Measurements from ENCODE around the gene ANGPTL3. TPM values are rescaled to one million over a fixed set of nuclear protein-coding genes. Genes with fewer than 3 reads are reported as not detected.

The ANGPTL3 gene
- total and polyA plus RNA-seq, 2 of the 13 experiments (the other 11 are each of a cell fraction or from before 2014, with no cell fraction given): 0.40 to 0.51 TPM

DNA sequence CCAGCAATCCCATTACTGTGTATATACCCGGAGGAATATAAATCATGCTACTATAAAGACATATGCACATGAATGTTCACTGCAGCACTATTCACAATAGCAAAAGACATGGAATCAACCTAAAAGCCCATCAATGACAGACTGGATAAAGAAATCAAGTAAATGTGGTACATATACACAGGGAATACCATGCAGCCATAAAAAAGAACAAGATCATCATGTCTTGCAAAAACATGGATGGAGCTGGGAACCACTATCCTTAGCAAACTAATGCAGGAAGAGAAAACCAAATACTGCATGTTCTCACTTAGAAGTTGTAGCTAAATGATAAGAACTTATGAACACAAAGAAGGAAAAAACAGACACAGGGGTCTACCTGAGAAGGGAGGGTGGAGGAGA is 6.4 kb upstream of the ANGPTL3 start (continued):
- TF ChIP-seq, protein P1, sequence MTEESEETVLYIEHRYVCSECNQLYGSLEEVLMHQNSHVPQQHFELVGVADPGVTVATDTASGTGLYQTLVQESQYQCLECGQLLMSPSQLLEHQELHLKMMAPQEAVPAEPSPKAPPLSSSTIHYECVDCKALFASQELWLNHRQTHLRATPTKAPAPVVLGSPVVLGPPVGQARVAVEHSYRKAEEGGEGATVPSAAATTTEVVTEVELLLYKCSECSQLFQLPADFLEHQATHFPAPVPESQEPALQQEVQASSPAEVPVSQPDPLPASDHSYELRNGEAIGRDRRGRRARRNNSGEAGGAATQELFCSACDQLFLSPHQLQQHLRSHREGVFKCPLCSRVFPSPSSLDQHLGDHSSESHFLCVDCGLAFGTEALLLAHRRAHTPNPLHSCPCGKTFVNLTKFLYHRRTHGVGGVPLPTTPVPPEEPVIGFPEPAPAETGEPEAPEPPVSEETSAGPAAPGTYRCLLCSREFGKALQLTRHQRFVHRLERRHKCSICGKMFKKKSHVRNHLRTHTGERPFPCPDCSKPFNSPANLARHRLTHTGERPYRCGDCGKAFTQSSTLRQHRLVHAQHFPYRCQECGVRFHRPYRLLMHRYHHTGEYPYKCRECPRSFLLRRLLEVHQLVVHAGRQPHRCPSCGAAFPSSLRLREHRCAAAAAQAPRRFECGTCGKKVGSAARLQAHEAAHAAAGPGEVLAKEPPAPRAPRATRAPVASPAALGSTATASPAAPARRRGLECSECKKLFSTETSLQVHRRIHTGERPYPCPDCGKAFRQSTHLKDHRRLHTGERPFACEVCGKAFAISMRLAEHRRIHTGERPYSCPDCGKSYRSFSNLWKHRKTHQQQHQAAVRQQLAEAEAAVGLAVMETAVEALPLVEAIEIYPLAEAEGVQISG (CRISPR knock-in tag; IDR thresholded peaks at IDR 0.05): no peak
- no peak for TF ChIP-seq ZBTB7A (CRISPR knock-in tag; IDR thresholded peaks at IDR 0.05)

DNA sequence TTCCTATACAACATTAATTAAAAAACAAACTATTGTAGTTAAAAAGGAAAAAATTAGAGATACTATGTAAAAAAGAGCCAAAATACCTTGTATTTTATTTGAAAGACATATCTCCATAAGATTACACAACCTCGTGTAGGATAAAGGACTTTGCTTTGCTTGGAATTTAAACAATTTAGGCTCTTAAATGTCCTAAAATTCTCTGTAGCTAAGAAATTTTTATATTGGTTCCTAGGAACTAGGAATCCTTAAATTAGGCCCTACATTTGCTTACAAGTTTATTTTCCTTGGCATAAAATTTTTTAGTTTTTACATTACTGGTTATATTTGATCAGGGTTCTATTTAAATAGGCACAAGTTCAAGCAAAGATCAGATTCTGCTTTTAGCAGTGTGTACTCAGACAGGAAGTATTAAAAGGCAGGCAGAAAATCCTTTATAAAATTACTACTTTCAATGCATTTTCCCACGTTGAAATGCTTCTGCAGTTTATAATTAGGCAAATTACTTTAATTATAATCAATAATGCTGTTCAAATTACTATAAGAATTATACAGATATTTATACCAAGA is 3.4 kb upstream of the ANGPTL3 start:
- no peak for DNase-seq (ENCODE audit: low spot score)
- no peaks in the 10 kb centered on the region for H3K9me3 ChIP-seq (ENCODE audit: low read length)
- H3K27ac ChIP-seq (ENCODE audit: extremely low read length, insufficient read depth, low read length): peak overlapping the region; percentile 52
- no peak overlapping the region for H3K9ac ChIP-seq (ENCODE audit: insufficient read depth, low read depth, low read length)
- peaks cover 84% of the 10 kb centered on the region for H3K4me1 ChIP-seq (ENCODE audit: insufficient read depth, low read length)
- ChIA-PET POLR2A (no interaction called here), CTCF (ENCODE audit: low intra/inter-chr PET ratio, low total read pairs) (no interaction called here)
- H2AFZ ChIP-seq (ENCODE audit: low read length): no peak overlapping the region
- no peak for FAIRE-seq
- H3K36me3 ChIP-seq (replicated peaks in 1 of 2; ENCODE audit: control insufficient read depth in 1 of 2, insufficient read depth in 2 of 2, low read length in 2 of 2): no peaks in the 10 kb centered on the region; a peak in 1 of 5 replicates
- H3K4me2 ChIP-seq (ENCODE audit: low read depth, low read length): peak overlapping the region; percentile 2; the same call in 1 of the 2 replicates
- H3K27me3 ChIP-seq (ENCODE audit: control insufficient read depth in 1 of 2, insufficient read depth in 2 of 2, low read length in 2 of 2): no peaks in the 10 kb centered on the region
- BruUV-seq (replicated peaks): no TSS peak
- no peaks in the 10 kb centered on the region for H4K20me1 ChIP-seq (ENCODE audit: insufficient read depth, low read length)
- in situ Hi-C loops (cut with HindIII; ENCODE audit: extremely low pct_ligation_motif_present, low pct_unique_long_range_greater_than_20kb) (no loop called here), intact Hi-C loops (cut with micrococcal nuclease; ENCODE audit: unreplicated experiment) (no loop called here)
- 2% methylated on average over 2 of the region's 2 CpGs for WGBS (ENCODE audit: low lambda C conversion rate)
- H3K79me2 ChIP-seq (ENCODE audit: insufficient read depth, low read length): no peaks in the 10 kb centered on the region
- peak; percentile 48; the same call in 1 of the 2 replicates for TF ChIP-seq CEBPG (CRISPR knock-in tag; IDR thresholded peaks at IDR 0.05)
- no peak for TF ChIP-seq KDM3A (CRISPR knock-in tag; IDR thresholded peaks at IDR 0.05; ENCODE audit: low read depth)
- TF ChIP-seq ISX (CRISPR knock-in tag; conservative IDR thresholded peaks at IDR 0.05): no peak
- TF ChIP-seq CEBPB (IDR thresholded peaks at IDR 0.05; ENCODE audit: borderline replicate concordance, low read depth, low read length): peak; percentile 33; the same call in 1 of the 2 replicates
- TF ChIP-seq, protein P2, sequence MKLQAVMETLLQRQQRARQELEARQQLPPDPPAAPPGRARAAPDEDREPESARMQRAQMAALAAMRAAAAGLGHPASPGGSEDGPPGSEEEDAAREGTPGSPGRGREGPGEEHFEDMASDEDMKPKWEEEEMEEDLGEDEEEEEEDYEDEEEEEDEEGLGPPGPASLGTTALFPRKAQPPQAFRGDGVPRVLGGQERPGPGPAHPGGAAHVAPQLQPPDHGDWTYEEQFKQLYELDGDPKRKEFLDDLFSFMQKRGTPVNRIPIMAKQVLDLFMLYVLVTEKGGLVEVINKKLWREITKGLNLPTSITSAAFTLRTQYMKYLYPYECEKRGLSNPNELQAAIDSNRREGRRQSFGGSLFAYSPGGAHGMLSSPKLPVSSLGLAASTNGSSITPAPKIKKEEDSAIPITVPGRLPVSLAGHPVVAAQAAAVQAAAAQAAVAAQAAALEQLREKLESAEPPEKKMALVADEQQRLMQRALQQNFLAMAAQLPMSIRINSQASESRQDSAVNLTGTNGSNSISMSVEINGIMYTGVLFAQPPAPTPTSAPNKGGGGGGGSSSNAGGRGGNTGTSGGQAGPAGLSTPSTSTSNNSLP (IDR thresholded peaks at IDR 0.05; ENCODE audit: low read depth, low read length): 0 out of 2 replicates have a peak, but pooled peaks have one; percentile 6
- TF ChIP-seq ZNF7 (CRISPR knock-in tag; IDR thresholded peaks at IDR 0.05): peak; percentile 31; the same call in 1 of the 2 replicates
- no peak for TF ChIP-seq CREB1 (IDR thresholded peaks at IDR 0.05)
- 0 out of 2 replicates have a peak, but pooled peaks have one; percentile 29 for TF ChIP-seq CREB1 (CRISPR knock-in tag; IDR thresholded peaks at IDR 0.05)
- TF ChIP-seq ARHGAP35 (CRISPR knock-in tag; IDR thresholded peaks at IDR 0.05; ENCODE audit: borderline replicate concordance): no peak
- no peak overlapping the region; a peak in 1 of 6 replicates for H3K4me3 ChIP-seq (replicated peaks in 1 of 3; ENCODE audit: insufficient read depth in 1 of 3, low read depth in 2 of 3, low read length in 3 of 3)
- ATAC-seq: peak; percentile 54; the same call in 2 of the 3 replicates
